Ishikawa (cell line): Measurements from ENCODE around the gene DNAH3.

ENCODE experiments used
- CREB1 ChIP-seq: IDR thresholded peaks from 2 replicates; pipeline ENCODE4 v1.6.1; 2012; ENCODE audit warnings: low read depth
- EP300 ChIP-seq: IDR thresholded peaks from 2 replicates; pipeline ENCODE4 v1.6.1; 2012; ENCODE audit warnings: borderline replicate concordance
- MAX ChIP-seq: IDR thresholded peaks from 2 replicates; pipeline ENCODE4 v1.6.1; 2012
- RAD21 ChIP-seq: IDR thresholded peaks from 2 replicates; pipeline ENCODE4 v1.6.1; 2012; ENCODE audit warnings: low read depth
- REST ChIP-seq: IDR thresholded peaks from 2 replicates; pipeline ENCODE4 v1.6.1; 2012; ENCODE audit warnings: low read depth, mild to moderate bottlenecking
- TAF1 ChIP-seq: IDR thresholded peaks from 2 replicates; pipeline ENCODE4 v1.6.1; 2012; ENCODE audit warnings: low read depth, mild to moderate bottlenecking
- TEAD4 ChIP-seq: IDR thresholded peaks from 2 replicates; pipeline ENCODE4 v1.6.1; 2012
- USF1 ChIP-seq: IDR thresholded peaks from 2 replicates; pipeline ENCODE4 v1.6.1; 2012
- YY1 ChIP-seq: IDR thresholded peaks from 2 replicates; pipeline ENCODE4 v1.6.1; 2012; ENCODE audit warnings: low read depth

- TF ChIP-seq YY1 (no peak), TAF1 (no peak), REST (no peak), CREB1 (no peak), RAD21 (no peak), EP300 (no peak), USF1 (no peak), TEAD4 (no peak), MAX (no peak)
These were observed 239.3 kb downstream of the DNAH3 start for GRCh38 chr16:20911361-20911760.
